DMS53 treated with DMSO at 0.1 percent for 48 hours (cell line): Measurements from ENCODE around the gene TGFB1.
"Not testable (repeated sequence)": the region's sequence is repeated elsewhere in the genome, so short reads cannot be mapped to it uniquely, and the experiment has no call there.

Experiments used
- DNase-seq: peaks from one replicate; lab custom pipeline; 2025; ENCODE audit not compliant: unreplicated experiment; lab: John Stamatoyannopoulos, UW

TGFB1 gene

DNA sequence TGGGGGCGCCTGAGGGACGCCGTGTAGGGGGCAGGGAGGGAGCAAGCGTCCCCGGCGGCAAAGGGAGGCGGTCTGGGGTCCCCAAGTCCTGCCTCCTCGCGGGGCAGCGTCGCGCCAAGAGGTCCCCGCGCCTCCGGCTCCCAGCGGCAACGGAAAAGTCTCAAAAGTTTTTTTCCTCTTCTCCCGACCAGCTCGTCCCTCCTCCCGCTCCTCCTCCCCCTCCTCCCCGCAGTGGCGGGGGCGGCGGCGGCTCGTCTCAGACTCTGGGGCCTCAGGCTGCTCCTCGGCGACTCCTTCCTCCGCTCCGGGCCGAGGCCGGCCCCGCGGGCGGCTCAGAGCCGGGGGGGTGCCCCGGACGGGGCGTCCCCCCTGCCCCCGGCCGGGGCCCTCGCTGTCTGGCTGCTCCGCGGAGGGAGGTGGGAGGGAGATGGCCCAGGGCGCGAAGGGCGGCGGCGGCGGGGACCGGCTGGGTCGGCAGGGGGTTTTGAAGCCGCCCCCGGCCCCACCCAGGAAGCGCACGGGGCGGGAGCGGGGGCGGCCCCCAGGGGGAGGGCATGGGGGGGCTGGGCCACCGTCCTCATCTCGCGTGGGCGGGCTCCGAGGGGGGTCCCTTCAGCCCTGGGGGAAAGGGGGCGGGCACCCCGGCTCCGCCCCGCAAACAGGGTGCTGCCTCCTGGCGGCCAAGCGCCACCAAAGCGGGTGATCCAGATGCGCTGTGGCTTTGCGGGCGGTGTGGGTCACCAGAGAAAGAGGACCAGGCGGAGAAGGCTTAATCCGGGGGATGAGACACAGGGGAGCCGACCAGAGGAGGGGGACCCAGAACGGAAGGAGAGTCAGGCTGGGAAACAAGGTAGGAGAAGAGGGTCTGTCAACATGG, at the start of gene TGFB1:
Gene TGFB1 (minus strand): TSS at position 457 of the 877 bp plus-strand sequence. CDS start 878 bp downstream, outside the sequence.
- DNase-seq = peak; percentile 55

DNA sequence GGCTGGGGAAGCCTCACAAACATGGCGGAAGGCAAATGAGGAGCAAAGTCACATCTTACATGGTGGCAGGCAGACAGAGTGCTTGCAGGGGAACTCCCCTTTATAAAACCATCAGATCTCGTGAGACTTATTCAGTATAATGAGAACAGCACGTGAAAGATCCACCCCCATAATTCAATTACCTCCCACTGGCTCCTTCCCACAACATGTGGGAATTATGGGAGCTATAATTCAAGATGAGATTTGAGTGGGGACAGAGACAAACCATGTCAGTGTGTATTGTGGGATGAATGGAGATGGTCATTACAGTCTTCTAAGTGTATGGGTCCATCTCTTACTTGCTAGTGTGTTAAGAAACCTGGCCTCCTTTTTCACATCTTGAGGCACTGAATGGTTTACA, 48.3 kb upstream of the TGFB1 start:
- no peak for DNase-seq

DNA sequence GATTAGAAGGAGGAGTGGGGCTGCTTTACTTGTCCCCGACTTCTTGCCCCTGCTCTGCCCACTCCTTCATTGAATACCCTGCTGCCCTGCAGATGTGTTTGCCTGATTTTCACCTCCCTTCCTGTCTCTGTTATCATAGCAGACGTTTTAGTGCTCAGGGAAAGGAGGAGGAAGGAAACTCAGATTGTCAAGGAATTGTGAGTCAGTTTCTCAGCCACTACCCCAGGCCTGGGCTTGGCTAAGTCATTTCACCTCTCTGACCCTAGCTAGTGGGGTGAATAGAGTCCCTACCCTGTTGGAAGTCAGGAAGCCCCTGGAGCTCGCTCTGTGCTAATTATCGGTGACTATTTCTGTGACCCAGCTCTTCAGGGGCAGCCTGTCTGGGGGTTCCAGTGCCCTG, 47.8 kb upstream of the TGFB1 start:
- DNase-seq = no peak

DNA sequence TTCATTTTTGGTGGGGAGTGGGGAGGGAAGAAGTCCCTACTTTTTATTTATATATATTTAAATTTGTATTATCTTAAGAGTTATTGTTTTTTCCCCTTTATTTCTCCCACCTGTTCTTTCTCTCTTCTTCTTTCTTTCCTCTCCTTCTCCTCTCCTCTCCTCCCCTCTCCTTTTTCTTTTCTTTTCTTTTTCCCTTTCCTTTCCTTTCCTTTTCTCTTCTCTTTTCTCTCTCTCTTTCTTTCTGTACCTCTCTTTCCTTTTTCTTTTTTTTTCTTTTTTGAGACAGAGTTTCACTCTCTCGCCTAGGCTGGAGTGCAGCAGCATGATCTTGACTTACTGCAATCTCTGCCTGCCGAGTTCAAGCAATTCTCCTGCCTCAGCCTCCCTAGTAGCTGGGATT, 45.8 kb upstream of the TGFB1 start:
- DNase-seq = no peak

DNA sequence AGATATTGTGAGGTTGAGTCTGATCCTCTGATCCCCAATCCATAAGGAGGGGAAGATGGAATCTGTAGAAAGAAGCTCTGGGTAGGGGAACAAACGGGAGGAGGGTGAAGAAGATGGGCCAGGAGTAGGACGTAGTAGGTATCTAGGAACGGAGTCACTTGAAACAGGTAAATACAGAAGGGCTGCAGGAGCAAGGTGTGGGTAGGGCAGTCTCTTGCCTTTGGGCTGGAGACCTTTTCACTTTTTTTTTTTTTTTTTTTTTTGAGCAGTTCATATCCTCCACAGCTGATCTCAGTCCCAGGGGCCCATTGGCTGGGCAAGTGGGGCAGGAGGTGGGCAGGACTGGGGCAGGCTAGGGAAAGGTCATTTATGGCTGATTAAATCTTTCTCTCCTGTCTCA, 45.4 kb upstream of the TGFB1 start:
- no peak for DNase-seq

DNA sequence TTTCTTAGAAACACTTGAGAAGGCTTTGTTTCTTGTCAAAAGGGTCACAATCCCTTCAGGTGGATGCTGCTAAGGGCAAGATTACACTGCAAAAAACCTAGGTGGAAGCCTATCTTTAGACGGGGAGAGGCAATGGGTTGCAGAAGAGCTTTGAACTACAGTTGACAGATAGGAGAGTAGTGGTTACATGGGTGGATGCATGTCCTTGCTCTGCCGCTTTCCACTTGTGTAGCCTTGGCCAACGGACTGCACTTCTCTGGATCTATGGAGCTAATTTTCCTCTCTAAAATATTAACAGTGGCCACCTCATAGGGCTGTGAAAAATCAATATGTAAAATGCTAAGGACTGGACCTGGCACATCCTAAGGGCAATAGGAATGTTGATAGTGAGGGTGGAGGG, 44.9 kb upstream of the TGFB1 start:
- no peak for DNase-seq

DNA sequence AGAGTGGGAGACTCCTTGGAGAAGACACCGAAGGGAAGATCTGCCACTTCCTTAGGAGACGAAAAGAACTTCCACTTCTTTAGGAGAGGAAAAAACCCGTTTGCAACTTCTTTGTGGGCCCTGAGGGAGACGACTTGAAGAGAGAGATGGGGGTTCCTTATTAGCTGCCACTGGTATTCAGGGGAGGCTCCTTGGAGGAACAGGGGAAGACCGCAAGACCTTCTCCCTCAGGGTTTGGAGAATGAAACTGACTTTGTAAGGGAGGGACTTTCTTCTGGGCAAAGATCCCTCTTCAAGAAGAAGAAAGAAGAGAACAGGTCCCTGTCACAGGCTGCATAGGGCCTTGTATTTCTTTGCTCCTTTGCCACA, 44.3 kb upstream of the TGFB1 start:
- DNase-seq = no peak

DNA sequence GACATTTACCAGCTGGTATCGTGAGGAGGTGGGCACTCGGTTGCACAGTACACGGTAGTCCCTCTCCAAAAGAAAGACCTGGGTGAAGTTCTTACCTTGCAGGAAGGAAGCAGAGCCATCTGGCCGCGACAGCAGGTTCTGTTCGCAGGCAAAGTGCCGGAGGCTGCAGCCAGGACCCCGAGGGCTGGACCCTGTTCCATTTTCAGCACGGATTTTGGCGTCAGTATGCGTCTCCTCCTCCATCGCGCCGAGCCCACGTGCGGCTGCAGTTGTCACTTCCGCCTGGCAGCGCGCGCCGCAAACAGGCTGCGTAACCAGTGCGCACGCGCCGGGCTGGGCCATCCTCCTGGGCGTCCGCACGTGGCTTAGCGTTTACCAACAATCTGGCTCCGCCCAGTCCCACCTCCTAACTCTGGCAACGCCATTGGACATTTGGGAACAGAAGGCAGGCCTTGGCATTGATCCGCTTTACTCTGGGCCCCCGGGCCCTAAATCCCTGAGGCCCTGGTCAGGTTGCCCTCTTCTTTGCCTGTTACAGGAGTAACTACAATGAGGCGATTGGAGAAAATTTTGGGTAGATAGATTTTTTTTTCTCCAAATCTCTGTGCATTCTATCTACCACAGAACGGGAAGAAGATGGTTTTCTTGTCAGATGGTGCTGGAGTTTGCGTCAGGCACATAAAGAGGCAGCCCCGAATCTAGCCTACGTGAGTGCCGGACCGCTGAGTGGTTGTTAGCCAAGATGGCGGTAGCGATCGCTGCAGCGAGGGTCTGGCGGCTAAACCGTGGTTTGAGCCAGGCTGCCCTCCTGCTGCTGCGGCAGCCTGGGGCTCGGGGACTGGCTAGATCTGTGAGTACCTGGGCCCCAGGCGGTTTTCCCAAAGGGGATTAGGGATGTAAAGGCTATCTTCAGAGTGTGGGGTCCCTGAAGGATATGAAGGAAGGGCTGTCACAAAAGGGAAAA, 43.6 kb upstream of the TGFB1 start, which contains the start of the genes BCKDHA and EXOSC5:
Gene BCKDHA (plus strand): TSS at position 733 of the 964 bp plus-strand sequence. CDS start 10 bp downstream, at position 743.
Gene EXOSC5 (minus strand): TSS at position 274 of the 964 bp plus-strand sequence. CDS start 31 bp downstream, at position 243.
- DNase-seq = peak; percentile 99

DNA sequence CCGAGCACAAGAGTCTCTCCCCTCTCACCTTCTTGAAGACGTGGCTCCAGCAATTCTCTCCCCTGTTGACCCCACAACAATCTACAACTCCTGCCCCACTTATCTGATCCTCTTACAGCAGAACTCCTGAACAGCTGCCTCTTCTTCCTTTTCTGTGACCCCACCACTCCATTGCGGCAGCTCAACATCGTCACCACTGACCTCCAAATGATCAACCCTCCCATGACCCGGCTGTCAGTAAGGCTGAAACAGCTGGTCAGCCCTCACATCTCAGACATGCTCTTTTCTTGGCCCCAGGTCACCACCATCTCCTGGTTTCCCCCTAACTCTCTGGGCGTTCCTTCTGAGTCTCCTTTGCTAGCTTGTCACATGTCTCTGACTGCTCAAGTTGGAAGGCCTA, 41.6 kb upstream of the TGFB1 start:
- DNase-seq = no peak

DNA sequence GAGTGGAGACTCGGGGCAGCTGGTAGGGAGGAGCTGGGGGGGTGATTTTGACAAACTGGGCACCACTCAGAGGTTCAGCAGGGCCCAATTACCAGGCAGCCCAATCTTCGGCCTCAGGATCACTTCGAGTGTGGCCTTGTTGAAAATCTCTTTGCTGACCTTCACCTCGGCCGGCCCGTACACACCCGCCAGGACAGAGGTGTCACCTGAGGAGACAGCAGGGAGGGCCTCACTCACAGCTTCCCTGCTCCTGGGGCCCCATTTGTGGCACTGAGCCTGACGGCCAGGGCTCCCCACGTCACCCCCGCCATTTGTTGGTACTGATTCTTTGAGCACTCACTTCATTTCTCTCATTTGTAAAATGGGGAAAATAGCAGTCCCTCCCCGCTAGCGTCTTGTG, 39.1 kb upstream of the TGFB1 start:
- DNase-seq = no peak

DNA sequence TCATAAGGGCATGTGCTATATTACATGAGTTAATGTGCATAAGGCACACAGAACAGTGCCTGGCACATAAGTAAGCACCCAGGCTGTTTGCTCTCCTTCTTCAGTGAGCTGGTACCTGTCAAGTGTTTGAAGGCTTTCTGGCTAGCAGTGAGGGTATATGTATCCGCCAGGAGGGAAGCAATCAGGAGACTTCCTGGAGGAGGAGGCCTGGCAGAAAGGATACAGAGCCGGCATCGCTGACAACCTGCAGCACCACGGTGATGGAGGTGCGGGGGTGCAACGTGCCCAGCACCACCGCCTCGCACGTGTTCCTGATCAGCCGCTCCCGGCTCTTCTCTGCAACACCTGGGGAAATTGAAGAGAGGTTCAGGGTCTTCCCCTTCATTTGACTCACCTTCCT, 37.9 kb upstream of the TGFB1 start:
- DNase-seq = no peak

DNA sequence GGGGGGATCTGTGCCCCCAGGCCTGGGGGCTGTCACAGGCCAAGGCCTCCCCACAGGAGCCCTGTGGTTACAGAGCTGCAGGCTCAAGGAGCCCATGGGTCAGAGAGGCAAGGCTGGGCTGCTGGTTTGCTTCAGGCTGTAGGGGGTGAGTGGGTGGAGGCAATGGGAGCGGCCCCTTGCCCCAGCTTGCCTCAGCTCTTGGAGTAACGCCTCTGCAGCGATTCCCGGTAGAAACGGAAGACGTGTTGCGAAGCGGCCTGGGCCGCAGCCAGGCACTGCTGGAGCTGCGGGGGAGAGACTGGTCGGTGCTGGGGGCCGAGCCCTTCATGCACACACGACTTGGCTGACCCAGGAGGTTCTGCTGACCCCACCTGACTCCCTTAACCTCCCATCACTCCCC, 32.7 kb upstream of the TGFB1 start:
- DNase-seq = no peak

DNA sequence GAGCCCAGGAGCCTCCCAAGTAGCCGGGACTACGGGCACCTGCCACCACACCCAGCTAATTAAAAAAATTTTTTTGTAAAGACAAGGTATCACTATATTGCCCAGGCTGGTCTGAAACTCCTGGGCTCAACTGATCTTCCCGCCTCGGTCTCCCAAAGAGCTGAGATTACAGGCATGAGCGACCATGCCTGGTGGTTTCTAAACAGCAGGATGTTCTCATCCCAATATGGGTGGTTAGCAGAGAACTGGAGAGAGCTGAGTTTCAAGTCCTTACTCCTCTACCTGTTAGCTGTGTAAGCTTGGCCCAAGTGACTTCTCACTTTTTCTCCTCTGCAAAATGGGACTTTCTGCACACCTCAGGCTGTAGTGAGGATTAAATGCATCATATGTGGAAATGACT, 30.6 kb upstream of the TGFB1 start:
- no peak for DNase-seq

DNA sequence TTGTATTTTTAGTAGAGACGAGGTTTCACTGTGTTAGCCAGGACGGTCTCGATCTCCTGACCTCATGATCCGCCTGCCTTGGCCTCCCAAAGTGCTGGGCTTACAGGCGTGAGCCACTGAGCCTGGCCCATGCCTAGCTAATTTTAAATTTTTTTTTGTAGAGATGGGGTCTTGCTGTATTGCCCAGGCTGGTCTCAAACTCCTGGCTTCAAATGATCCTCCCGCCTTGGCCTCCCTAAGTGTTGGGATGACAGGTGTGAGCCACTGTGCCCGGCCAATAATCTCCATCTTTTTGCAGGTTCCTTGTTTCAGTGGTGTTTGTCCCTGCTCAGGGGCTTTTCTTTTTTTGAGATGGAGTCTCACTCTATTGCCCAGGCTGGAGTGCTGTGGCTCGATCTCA, 27.8 kb upstream of the TGFB1 start:
- not testable (repeated sequence) for DNase-seq

DNA sequence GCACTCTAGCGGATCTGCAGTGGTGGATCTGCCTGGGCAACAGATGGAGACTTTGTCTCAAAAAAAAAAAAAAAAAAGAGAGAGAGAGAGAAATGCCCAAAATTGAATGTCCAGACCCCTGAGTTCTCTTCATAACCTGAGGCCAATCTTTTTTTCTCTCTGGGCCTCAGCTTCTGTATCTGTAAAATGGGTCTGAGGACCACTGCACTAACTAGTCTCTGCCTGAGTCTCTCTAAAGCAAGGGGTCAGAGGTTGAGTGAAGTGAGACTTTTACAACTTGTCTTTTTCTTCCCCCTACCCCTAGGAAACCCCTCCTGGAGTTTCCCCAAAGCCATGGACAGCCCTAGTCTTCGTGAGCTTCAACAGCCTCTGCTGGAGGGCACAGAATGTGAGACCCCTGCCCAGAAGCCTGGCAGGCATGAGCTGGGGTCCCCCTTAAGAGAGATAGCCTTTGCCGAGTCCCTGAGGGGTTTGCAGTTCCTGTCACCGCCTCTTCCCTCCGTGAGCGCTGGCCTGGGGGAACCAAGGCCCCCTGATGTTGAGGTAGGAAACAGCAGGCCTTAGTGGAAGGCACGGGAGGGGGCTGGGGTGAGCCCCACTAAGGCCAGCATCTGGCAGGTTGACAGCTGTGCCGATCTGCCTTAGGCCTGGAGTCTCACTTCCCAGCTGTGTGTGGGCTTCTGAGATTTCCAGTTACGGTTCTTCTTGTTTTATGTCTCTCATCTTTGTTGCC, 24.4 kb upstream of the TGFB1 start:
- DNase-seq = no peak

DNA sequence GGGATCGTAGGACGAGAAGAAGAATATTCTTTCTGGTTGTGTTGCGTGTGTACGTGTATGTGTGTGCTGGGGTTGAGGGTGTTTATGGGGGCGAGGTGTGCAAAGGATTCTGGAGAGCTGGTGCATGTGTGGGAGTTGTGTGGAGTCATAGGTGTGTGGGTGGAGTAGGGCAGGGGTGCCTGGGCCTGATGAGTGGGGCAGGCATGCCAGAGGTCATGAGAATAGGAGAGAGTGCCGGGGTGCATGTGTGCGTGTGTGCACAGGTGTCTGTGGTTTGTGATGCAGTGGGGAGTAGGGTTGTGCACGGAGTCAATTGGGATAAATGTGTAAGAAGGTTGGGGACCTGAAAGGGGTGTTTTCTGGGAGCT, 23.3 kb upstream of the TGFB1 start:
- DNase-seq = no peak

DNA sequence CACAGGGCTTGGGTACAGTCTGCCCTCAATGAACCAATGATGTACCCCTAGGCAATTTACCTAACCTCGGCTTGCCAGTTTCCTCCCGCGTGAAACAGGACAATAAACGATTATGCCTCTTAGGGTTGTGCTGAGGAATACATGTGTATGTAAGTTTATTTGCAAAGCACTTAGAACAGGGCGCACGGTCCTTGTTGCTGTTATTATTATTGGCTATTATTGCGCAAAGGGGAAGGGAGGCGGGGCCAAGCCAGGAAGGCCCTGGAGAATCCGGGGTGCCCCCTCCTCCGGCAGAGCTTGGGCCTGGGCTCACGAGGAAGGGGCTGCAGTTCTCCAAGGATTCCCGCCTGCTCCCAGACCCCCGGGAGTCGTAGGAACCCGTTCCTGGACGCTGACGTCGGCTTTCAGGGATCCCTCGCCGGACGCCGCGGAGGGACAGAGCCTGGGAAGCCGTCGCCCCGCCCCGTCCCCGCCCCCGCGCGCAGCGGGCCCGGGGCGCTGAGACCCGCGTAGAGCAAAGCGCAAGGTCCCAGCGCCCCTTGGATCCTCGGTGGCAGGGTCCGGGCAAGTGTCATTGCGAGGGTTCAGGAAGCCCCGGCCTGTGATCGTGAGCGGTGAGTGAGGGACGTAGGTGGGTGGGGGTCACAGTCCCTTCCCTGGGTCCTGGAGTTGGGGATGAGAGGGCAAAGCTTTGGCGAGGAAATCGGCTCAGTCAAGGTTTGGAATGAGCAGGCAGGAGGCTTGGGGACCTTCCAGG, 22.7 kb upstream of the TGFB1 start, which contains the start of gene TMEM91:
Gene TMEM91 (plus strand): TSS at position 293 of the 757 bp plus-strand sequence. CDS start 1,777 bp downstream, outside the sequence.
- peak; percentile 33 for DNase-seq

DNA sequence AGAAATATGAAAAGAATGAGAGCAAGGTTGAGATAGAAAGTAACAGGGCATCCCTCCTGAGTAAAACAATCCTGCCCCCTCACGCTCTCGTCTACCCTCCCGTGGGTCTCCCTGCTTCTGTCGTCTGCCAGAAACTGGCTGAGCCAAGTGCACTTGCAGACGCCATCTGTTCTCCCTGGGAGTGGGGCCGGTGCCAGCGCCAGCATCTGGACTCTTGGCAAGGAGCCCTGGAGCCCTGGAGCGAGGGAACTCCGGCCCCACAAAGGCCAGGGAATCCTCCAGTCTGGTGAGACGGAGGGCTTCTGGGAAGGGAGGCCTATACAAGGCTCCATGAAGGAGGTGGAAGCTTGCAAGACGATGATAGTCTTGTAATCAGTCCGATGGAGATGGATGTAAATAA, 20.3 kb upstream of the TGFB1 start:
- peak; percentile 75 for DNase-seq

DNA sequence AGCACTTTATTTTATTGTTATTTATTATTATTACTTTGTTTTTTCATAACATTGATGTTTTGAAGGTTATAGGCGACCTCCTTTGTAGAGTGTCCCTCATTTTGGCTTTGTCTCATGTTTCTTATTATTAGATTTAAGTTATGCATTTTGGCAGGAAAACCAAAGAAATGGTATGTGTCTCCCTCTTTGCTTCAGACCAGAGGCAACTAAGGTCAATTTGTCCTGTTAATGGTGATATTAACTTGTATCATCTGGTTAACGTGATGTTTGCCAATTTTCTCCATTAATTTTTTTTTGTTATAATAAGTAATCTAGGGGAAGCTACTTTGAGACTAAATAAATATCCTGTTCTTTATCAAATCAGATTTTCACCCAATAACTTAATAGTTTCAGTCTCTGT, 18.8 kb upstream of the TGFB1 start:
- no peak for DNase-seq

DNA sequence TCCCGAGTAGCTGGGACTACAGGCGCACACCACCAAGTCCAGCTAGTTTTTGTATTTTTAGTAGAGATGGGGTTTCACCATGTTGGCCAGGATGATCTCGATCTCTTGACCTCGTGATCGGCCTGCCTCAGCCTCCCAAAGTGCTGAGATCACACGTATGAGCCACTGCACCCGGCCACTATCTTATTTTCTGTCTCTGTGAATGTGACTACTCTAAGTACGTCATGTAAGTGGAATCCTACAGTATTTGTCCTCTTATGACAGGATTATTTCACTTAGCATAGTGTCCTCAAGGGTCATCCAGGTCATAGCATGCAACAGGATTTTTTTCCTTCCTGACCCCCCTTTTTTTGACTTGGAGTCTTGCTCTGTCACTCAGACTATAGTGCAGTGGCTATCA, 17.8 kb upstream of the TGFB1 start:
- no peak for DNase-seq
